Activated naive CD8-positive, alpha-beta T cell treated with anti-CD3 and anti-CD28 coated beads, Interleukin-2, amount 50 U/mL, for 16 hours (primary cell): ENCODE measurements around the gene IL3RA.
"Not testable (repeated sequence)": the region's sequence is repeated elsewhere in the genome, so short reads cannot be mapped to it uniquely, and the experiment has no call there.

ENCODE experiments used
- DNase-seq: peaks from one replicate; pipeline ENCODE4 v3.0.0-alpha.2; 2020; ENCODE audit warnings: low read depth, low spot score

The IL3RA gene

GRCh38 chrX:1398431-1399340, 62.1 kb downstream of the IL3RA start:
- DNase-seq: no peak

GRCh38 chrX:1400049-1400448, 63.5 kb downstream of the IL3RA start:
- DNase-seq: no peak

GRCh38 chrX:1400742-1401471, 64.3 kb downstream of the IL3RA start:
- no peak for DNase-seq

- no peak for DNase-seq
Measured at GRCh38 chrX:1401611-1402430, 65.2 kb downstream of the IL3RA start.

GRCh38 chrX:1403228-1403627, 66.6 kb downstream of the IL3RA start:
- no peak for DNase-seq

GRCh38 chrX:1403867-1404266, 67.3 kb downstream of the IL3RA start:
- not testable (repeated sequence) for DNase-seq

GRCh38 chrX:1405769-1406168, 69.2 kb downstream of the IL3RA start:
- DNase-seq: not testable (repeated sequence)

- no peak for DNase-seq
Measured at GRCh38 chrX:1407035-1407434, 70.5 kb downstream of the IL3RA start.

GRCh38 chrX:1411326-1411725, 74.7 kb downstream of the IL3RA start:
- DNase-seq: no peak

- DNase-seq: no peak
Measured at GRCh38 chrX:1412551-1413161, 76.1 kb downstream of the IL3RA start.

- no peak for DNase-seq
Measured at GRCh38 chrX:1416327-1416784, 79.8 kb downstream of the IL3RA start.

GRCh38 chrX:1416965-1417760, 80.6 kb downstream of the IL3RA start:
- DNase-seq: no peak

GRCh38 chrX:1417921-1418771, 81.6 kb downstream of the IL3RA start:
- DNase-seq: no peak

- DNase-seq: no peak
Measured at GRCh38 chrX:1418901-1419544, 82.4 kb downstream of the IL3RA start.

- DNase-seq: no peak
Measured at GRCh38 chrX:1419545-1420355, 83.2 kb downstream of the IL3RA start.

GRCh38 chrX:1420371-1420770, 83.8 kb downstream of the IL3RA start:
- no peak for DNase-seq

GRCh38 chrX:1421433-1422134, 85.0 kb downstream of the IL3RA start:
- DNase-seq: no peak

GRCh38 chrX:1422135-1422465, 85.5 kb downstream of the IL3RA start:
- DNase-seq: no peak
